Effector memory CD4-positive, alpha-beta T cell (primary cell): ENCODE data around the gene RHBDL1.
A peak's percentile ranks its signal among the peaks of the same experiment; 100 is the strongest.

Experiments
- DNase-seq, 3 donors: peaks; one replicate each; pipeline ENCODE4 v3.0.0-alpha.2; 2020
- H3K27ac ChIP-seq: 2 replicates; pipeline ENCODE4 v1.7.0; 2013; ENCODE audit warnings: mild to moderate bottlenecking, low read length, moderate library complexity; ENCODE audit not compliant: insufficient read depth, poor library complexity, severe bottlenecking
- H3K27me3 ChIP-seq: replicated peaks from 2 replicates; pipeline ENCODE4 v1.7.0; 2013; ENCODE audit warnings: mild to moderate bottlenecking, low read length; ENCODE audit not compliant: insufficient read depth, control insufficient read depth, poor library complexity, severe bottlenecking
- H3K36me3 ChIP-seq: 2 replicates; pipeline ENCODE4 v1.7.0; 2013; ENCODE audit warnings: mild to moderate bottlenecking, low read length, moderate library complexity; ENCODE audit not compliant: control insufficient read depth, insufficient read depth
- H3K4me1 ChIP-seq: 2 replicates; pipeline ENCODE4 v1.7.0; 2013; ENCODE audit warnings: low read length, mild to moderate bottlenecking; ENCODE audit not compliant: control insufficient read depth, insufficient read depth, poor library complexity, severe bottlenecking
- H3K4me3 ChIP-seq: 2 replicates; pipeline ENCODE4 v1.7.0; 2013; ENCODE audit warnings: low read length, low read depth, mild to moderate bottlenecking; ENCODE audit not compliant: insufficient read depth, poor library complexity, severe bottlenecking
- H3K9me3 ChIP-seq: 2 replicates; pipeline ENCODE4 v1.7.0; 2013; ENCODE audit warnings: mild to moderate bottlenecking, low read length, moderate library complexity; ENCODE audit not compliant: control insufficient read depth

The RHBDL1 gene

DNA sequence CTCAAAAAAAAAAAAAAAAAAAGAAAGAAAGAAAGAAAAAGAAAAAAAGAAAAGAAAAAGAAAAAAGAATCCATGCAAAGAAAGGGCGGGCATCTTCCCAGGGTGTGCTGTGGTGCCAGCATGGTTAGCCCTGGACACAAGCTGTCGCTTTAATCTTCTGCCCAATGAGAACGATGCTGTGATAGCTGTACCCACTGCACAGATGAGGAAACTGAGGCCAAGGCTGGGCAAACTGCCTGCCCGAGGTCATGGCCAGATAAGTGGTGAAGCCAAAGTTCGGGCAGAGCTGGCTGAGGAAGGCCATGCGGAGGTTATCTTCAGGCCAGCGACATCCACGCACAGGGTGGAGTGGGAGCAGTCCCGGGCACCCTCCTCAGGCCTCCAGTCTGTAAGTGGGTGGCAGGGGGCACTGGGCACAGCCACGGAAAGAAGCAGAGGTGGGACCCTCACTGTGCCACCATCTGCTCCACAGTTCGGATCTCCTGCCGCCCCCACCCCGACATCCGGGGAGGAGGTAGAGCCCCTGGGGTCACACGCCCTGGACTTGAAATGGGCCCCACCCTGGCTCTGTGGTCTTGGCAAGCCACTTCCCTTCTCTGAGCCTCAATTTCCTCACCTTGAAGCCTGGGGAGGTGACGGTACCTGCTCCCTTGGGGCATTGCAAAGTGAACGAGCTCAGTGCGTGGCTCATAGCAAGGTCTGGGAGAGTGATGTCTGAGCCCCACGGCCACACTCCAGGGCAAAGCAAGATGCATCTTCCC lies 23.6 kb downstream of the RHBDL1 start:
- no peak overlapping the region for H3K27ac ChIP-seq
- peak overlapping the region; percentile 17 for H3K4me3 ChIP-seq
- peaks cover 54% of the 10 kb centered on the region for H3K4me1 ChIP-seq
- no peak for DNase-seq
- H3K36me3 ChIP-seq = no peaks in the 10 kb centered on the region
- peaks cover 26% of the 10 kb centered on the region for H3K27me3 ChIP-seq
- H3K9me3 ChIP-seq = no peaks in the 10 kb centered on the region

DNA sequence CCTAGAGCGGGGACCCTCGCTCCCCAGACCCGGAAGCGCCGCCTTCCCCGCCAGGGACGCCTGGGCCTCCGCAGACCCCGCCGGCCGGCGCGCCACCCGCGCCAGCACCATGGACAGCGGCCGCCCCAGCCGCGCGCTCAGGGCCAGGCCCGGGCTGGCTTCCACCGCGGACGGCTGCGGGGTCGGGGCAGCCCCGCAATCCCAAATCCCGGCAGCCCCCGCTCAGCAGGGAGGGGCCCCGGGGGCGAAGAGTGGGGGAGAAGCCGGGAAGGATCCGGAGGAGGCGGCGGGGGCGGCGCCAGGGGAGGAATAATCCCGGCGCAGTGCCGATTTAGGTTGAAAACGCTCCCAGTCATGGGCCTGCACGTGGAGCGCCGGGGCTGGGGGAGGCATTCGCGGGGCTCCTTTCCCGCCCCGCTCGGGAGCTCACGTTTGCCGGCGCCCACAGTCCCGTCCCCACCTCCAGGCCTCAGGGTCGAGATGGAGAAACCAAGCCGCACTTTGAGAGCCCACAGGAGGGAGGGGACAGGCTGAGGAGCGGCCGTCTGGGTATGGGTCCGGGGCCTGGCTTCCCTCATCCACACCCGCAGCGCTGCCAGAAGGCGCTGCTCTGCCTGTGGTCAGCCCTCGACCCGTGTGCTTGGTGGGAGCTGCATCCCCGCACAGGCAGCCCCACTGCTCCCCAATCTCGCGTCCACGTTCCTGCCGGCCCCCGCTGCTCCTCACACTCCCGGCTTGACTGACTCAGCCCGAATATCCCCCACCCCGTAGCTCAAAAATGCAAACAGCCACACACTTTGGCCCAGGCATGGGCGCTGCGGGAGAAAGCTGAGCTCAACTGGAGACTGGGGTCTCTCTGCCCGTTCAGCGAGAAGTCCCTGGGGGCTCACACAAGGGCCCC lies 25.5 kb downstream of the RHBDL1 start:
- peaks cover 43% of the 10 kb centered on the region for H3K4me1 ChIP-seq
- H3K9me3 ChIP-seq = no peaks in the 10 kb centered on the region
- no peak overlapping the region for H3K4me3 ChIP-seq
- H3K27me3 ChIP-seq = peaks cover 37% of the 10 kb centered on the region
- DNase-seq = no peak
- no peaks in the 10 kb centered on the region for H3K36me3 ChIP-seq
- H3K27ac ChIP-seq = no peak overlapping the region

DNA sequence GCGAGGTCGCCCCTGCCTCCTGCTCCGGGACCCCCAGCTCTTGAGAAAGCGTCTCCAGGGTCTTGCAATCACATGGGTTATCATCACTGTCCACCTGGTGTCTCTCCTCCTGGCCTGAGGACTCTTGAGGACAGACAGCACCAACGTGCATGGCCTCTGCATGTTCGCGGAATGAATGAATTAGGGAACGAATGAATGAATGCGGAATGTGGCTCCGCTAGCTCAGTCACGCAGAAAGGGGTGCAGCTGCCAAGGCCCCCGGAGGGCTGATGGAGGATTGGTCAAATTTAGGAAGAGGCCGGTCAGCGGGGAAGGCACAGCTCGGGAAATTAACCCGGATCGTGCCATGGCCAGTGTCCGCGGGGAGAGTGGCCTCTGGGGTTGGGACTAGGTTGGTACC lies 26.9 kb downstream of the RHBDL1 start:
- peaks cover 50% of the 10 kb centered on the region for H3K27me3 ChIP-seq
- DNase-seq = no peak
- H3K27ac ChIP-seq = no peak overlapping the region
- H3K9me3 ChIP-seq = no peaks in the 10 kb centered on the region
- H3K36me3 ChIP-seq = no peaks in the 10 kb centered on the region
- no peak overlapping the region for H3K4me3 ChIP-seq
- H3K4me1 ChIP-seq = peaks cover 45% of the 10 kb centered on the region

DNA sequence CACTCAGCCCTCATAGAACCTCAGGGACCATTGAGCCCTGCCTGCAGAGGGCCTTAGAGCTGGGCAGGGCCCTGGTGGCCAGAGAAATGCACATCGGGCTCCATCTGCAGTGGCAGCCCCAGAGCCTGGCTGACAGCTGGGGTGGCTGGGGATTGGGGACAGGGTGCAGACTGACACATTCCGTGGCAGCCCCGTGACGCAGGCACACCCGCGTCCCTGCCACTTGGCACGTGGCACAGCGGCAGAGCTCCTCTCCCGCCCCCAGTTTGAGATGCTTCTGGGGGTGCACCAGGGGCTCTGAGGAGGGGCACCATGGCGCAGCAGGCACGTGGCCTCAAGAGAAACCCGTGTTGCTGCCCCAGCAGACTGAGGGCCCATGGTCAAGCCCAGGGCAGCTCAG lies 27.9 kb downstream of the RHBDL1 start:
- no peak overlapping the region for H3K4me3 ChIP-seq
- no peak for DNase-seq
- peaks cover 52% of the 10 kb centered on the region for H3K27me3 ChIP-seq
- no peaks in the 10 kb centered on the region for H3K36me3 ChIP-seq
- H3K9me3 ChIP-seq = no peaks in the 10 kb centered on the region
- H3K4me1 ChIP-seq = peaks cover 45% of the 10 kb centered on the region
- no peak overlapping the region for H3K27ac ChIP-seq

DNA sequence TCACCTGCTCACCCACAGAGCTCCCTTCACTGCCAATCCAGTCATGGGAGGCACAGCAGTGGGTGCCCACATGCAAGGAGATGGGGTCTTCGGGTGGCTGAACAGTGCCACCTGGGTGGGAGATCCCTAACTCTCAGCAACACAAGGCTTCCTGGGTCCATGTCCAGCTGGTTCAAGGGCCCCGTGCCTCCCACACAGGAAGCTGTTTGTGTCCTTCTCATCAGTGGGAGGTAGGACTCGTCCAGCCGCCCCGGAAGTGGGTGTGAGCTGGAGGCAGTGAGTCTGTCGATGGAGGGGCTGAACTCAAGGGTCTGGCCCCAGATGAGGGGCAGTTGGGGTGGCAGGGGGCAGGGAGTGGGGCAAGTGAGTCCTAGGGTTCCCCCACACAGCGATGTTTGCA lies 28.6 kb downstream of the RHBDL1 start:
- Histone ChIP-seq H3K4me1 (peaks cover 43% of the 10 kb centered on the region), H3K4me3 (no peak overlapping the region), H3K27ac (no peak overlapping the region), H3K36me3 (no peaks in the 10 kb centered on the region), H3K27me3 (peaks cover 55% of the 10 kb centered on the region), H3K9me3 (no peaks in the 10 kb centered on the region)
- DNase-seq = no peak

DNA sequence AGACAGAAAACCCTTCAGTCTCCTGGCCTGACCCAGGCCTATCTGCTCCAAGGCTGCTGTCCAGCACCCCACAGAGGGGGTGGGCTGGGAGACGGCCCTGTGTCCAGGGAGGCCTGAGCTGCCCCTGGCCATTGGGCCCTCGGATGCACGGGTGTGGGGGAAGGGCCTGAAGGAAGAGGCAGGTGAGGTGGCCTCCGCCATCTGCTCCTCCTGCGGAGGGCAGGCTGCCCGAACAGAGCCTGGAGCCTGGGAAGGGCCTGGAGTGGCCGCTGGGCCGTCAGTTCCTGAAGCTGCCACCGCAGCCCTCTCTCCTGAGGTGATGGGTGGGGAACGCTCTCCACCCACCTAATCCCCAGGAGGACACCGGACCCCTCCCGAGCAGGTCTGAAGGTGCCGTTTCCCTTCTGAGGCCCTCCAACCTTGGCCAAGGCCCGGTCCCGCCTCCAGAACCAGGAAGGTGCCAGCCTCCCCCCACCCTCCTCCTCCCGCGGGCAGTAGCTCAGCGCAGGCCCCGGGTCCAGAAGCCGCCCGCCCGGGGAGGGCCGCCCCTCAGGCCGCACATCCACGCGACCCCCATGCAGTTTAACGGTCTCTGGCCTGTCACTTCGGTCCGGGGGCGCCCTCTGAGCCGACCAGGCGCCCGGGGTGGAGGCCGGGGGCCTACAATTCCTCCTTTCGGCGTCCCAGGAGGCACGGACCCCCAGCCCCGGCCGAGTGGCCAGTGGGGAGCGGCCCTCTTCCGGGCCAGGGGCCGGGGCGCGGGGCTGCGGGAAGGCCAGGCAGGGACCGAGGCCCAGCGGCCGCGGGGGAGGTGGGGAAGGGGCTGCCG lies 29.3 kb downstream of the RHBDL1 start:
- DNase-seq = no peak
- Histone ChIP-seq H3K4me1 (peaks cover 36% of the 10 kb centered on the region), H3K4me3 (no peak overlapping the region), H3K27me3 (peaks cover 62% of the 10 kb centered on the region), H3K9me3 (no peaks in the 10 kb centered on the region), H3K27ac (no peak overlapping the region), H3K36me3 (no peaks in the 10 kb centered on the region)

DNA sequence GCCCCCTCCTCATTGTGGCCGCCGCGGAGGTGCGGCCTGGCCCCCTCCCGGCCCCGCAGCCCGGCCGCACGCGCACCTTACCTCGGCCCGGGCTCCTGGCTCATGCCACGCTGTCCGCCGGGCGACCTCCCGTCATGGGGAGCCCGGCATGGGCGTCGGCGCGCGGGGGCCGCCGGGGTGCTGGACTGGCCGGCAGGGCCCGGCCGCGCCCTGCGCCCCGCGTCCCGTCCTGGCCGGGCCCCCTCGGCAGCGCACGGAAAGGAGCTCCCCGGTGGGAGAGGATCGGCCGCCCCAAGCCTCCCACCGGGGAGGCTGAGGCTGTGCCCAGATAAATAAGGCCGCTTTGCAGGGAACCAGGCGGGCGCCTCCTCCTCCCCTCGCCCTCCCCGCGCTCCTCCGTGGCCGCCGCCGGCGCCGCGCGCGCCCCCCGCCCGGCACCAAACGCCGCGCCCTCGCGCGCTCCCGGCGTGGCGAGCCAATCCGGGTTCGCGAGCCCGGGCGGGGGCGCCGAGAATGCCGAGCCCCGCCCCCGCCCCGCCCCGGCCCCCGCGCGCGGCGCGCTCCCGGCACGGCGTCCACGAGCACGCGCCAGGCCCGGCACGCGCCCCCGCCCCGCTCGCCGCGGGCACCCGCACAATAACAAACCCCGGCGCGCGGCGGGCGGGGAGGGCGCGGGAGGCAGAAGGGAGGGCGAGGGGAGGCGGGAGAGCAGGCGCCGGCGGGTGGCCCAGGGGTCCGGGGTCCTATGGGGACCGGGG lies 30.1 kb downstream of the RHBDL1 start, which contains the start of gene FBXL16:
Gene FBXL16 (minus strand): TSS at position 371 of the 758 bp plus-strand sequence. CDS start 8,396 bp downstream, outside the sequence.
- peaks cover 69% of the 10 kb centered on the region for H3K27me3 ChIP-seq
- H3K9me3 ChIP-seq = no peaks in the 10 kb centered on the region
- no peak within 1 kb of the TSS for H3K4me3 ChIP-seq
- peaks cover 27% of the 10 kb centered on the region for H3K4me1 ChIP-seq
- DNase-seq = no peak
- H3K27ac ChIP-seq = no peak within 1 kb of the TSS
- H3K36me3 ChIP-seq = no peaks in the 10 kb centered on the region

DNA sequence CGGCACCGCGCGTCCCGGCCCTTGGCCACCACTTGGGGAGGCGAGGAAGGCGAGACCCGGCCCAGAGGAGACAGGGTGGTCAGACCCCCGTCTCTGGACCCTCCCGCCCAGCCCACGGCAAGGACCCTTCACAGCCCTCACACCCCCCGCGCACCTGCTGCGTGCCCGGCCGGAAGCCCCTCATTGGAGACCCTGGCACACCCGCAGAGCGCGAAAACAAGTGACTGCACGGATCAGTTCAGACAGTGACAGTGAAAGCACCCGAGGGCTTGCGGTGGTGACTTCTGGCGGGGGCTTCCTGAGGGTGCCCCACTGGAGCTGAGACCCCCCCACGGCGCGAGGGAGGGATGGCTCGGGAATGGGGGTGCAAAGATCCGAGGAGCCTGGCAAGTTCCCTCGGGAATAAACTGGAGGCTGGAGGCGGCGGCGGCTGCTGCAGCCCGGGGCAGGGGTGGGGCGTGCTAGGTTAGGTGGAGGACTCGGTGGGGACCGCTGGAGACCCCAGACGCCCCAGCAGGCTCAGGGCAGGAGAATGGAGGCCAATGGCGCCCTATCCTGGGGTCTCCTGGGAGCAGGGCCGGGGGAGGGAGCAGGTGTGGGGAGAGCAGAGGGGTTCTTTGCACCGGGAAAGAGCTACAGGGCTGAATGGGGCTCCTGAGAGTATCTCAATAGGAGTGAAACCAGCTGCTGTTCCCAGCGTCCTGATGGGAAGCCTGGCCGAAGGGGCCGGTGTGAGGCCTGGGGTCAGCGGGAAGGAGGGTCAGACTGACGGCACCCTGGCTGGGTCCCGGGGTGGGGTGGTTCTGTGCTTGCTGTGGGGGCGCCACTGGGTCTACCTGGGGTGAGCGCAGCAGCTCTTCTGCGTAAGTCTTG lies 31.0 kb downstream of the RHBDL1 start:
- H3K27me3 ChIP-seq = peaks cover 78% of the 10 kb centered on the region

More for the DNA sequence above, 31.0 kb downstream of the RHBDL1 start:
- Histone ChIP-seq H3K27ac (no peak overlapping the region), H3K9me3 (no peaks in the 10 kb centered on the region), H3K4me1 (peaks cover 19% of the 10 kb centered on the region), H3K4me3 (no peak overlapping the region), H3K36me3 (no peaks in the 10 kb centered on the region)
- DNase-seq = no peak
